ENCODE data around the gene VPS25. TPM values are rescaled to one million over a fixed set of nuclear protein-coding genes. Genes with fewer than 3 reads are reported as not detected.
"Not testable (repeated sequence)": the region's sequence is repeated elsewhere in the genome, so short reads cannot be mapped to it uniquely, and the experiment has no call there.

The VPS25 gene
- total RNA-seq, 1 experiment from 2014 or later = 37.7 TPM

- Histone ChIP-seq H3K4me1 (ENCODE audit: control insufficient read depth, insufficient read depth, low read length) (no peaks in the 10 kb centered on the region), H3K4me3 (ENCODE audit: low read depth in 2 of 2, low read length in 2 of 2) (no peak overlapping the region)
- no peak for ATAC-seq
Measured at GRCh38 chr17:42725143-42725542, 48.1 kb upstream of the VPS25 start.

GRCh38 chr17:42740699-42741098, 32.5 kb upstream of the VPS25 start:
- no TSS peak for BruUV-seq (replicated peaks)
- in situ Hi-C loops (cut with HindIII; ENCODE audit: low pct_unique_long_range_greater_than_20kb, low sequenced_read_pairs) = no loop called here
- Histone ChIP-seq H3K27ac (ENCODE audit: low read length) (no peak overlapping the region), H3K4me1 (ENCODE audit: control insufficient read depth, insufficient read depth, low read length) (no peaks in the 10 kb centered on the region), H3K27me3 (ENCODE audit: control insufficient read depth, insufficient read depth, low read length) (no peaks in the 10 kb centered on the region), H3K36me3 (ENCODE audit: control insufficient read depth, insufficient read depth, low read length) (no peaks in the 10 kb centered on the region), H3K4me3 (ENCODE audit: low read depth in 2 of 2, low read length in 2 of 2) (no peak overlapping the region), H3K9me3 (ENCODE audit: control insufficient read depth, insufficient read depth, low read depth, low read length) (no peaks in the 10 kb centered on the region)
- ChIA-PET POLR2A (no interaction called here), CTCF (no interaction called here)
- no peak for ATAC-seq
- TF ChIP-seq REST (IDR thresholded peaks at IDR 0.05; ENCODE audit: insufficient read depth in 1 of 2, low read depth in 2 of 2, low read length in 1 of 2) (no peak), TCF7L2 (IDR thresholded peaks at IDR 0.05; ENCODE audit: low read depth, low read length) (no peak), SIN3A (IDR thresholded peaks at IDR 0.05; ENCODE audit: borderline replicate concordance, insufficient read depth, low read depth, low read length) (no peak), POLR2AphosphoS5 (IDR thresholded peaks at IDR 0.05; ENCODE audit: low read depth, low read length) (no peak)
- TF ChIP-seq, protein P1, sequence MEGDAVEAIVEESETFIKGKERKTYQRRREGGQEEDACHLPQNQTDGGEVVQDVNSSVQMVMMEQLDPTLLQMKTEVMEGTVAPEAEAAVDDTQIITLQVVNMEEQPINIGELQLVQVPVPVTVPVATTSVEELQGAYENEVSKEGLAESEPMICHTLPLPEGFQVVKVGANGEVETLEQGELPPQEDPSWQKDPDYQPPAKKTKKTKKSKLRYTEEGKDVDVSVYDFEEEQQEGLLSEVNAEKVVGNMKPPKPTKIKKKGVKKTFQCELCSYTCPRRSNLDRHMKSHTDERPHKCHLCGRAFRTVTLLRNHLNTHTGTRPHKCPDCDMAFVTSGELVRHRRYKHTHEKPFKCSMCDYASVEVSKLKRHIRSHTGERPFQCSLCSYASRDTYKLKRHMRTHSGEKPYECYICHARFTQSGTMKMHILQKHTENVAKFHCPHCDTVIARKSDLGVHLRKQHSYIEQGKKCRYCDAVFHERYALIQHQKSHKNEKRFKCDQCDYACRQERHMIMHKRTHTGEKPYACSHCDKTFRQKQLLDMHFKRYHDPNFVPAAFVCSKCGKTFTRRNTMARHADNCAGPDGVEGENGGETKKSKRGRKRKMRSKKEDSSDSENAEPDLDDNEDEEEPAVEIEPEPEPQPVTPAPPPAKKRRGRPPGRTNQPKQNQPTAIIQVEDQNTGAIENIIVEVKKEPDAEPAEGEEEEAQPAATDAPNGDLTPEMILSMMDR (IDR thresholded peaks at IDR 0.05) = no peak
- intact Hi-C loops (cut with micrococcal nuclease; ENCODE audit: unreplicated experiment) = no loop called here
- no peak for DNase-seq (ENCODE audit: low read depth, low spot score)

More at GRCh38 chr17:42725143-42725542, 48.1 kb upstream of the VPS25 start:
- no peak overlapping the region for H3K27ac ChIP-seq (ENCODE audit: low read length)
- no TSS peak for BruUV-seq (replicated peaks)
- POLR2A ChIA-PET = interaction anchor here (0.7 kb wide), 1 partner anchor 132 kb away, joined by 3 read pairs; no protein-coding TSS in a partner anchor
- TF ChIP-seq TCF7L2 (IDR thresholded peaks at IDR 0.05; ENCODE audit: low read depth, low read length) (no peak), POLR2AphosphoS5 (IDR thresholded peaks at IDR 0.05; ENCODE audit: low read depth, low read length) (no peak), REST (IDR thresholded peaks at IDR 0.05; ENCODE audit: insufficient read depth in 1 of 2, low read depth in 2 of 2, low read length in 1 of 2) (no peak)
- DNase-seq (ENCODE audit: low read depth, low spot score) = no peak
- intact Hi-C loops (cut with micrococcal nuclease; ENCODE audit: unreplicated experiment) (no loop called here), in situ Hi-C loops (cut with HindIII; ENCODE audit: low pct_unique_long_range_greater_than_20kb, low sequenced_read_pairs) (no loop called here)
- CTCF ChIA-PET = no interaction called here
- H3K36me3 ChIP-seq (ENCODE audit: control insufficient read depth, insufficient read depth, low read length) = peaks cover 2% of the 10 kb centered on the region; the same call in 1 of the 2 replicates
- no peaks in the 10 kb centered on the region for H3K27me3 ChIP-seq (ENCODE audit: control insufficient read depth, insufficient read depth, low read length)
- no peaks in the 10 kb centered on the region for H3K9me3 ChIP-seq (ENCODE audit: control insufficient read depth, insufficient read depth, low read depth, low read length)

DNA sequence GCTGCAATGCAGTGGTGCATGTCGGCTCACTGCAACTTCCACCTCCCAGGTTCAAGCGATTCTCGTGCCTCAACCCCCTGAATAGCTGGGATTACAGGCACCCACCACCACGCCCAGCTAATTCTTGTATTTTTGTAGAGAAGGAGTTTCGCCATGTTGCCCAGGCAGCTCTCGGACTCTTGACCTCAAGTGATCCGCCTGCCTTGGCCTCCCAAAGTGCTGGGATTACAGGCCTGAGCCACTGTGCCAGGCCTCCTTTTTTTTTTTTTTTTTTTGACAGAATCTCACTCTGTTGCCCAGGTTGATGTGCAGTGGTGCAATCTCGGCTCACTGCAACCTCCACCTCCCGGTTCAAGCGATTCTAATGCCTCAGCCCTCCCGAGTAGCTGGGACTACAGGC, 30.3 kb upstream of the VPS25 start:
- CTCF ChIA-PET = interaction anchor here (0.8 kb wide), 1 partner anchor 21 kb away, joined by 3 read pairs; no protein-coding TSS in a partner anchor
- ATAC-seq; DNase-seq (ENCODE audit: low read depth, low spot score); H3K27me3 ChIP-seq (ENCODE audit: control insufficient read depth, insufficient read depth, low read length); H3K4me1 ChIP-seq (ENCODE audit: control insufficient read depth, insufficient read depth, low read length); intact Hi-C loops (cut with micrococcal nuclease; ENCODE audit: unreplicated experiment); H3K9me3 ChIP-seq (ENCODE audit: control insufficient read depth, insufficient read depth, low read depth, low read length); H3K36me3 ChIP-seq (ENCODE audit: control insufficient read depth, insufficient read depth, low read length); in situ Hi-C loops (cut with HindIII; ENCODE audit: low pct_unique_long_range_greater_than_20kb, low sequenced_read_pairs); H3K27ac ChIP-seq (ENCODE audit: low read length); POLR2A ChIA-PET; BruUV-seq (replicated peaks); H3K4me3 ChIP-seq (ENCODE audit: low read depth in 2 of 2, low read length in 2 of 2): not testable (repeated sequence)

Measured in Panc1 (cell line).